ENCODE measurements around the gene USP30. TPM values are rescaled to one million over a fixed set of nuclear protein-coding genes. Genes with fewer than 3 reads are reported as not detected.

Gene USP30
- total RNA-seq, 2 donors from 2014 or later, result 18.0 to 30.1 TPM

GRCh38 chr12:109113661-109114321 is 61.4 kb downstream of the USP30 start:
- 49% methylated on average over 5 of the region's 5 CpGs for WGBS
- intact Hi-C loops (cut with DNase I), result loop anchor here (2.0 to 10.0 kb wide), 2 partner anchors 41 to 271 kb away; no protein-coding TSS in a partner anchor

GRCh38 chr12:109114644-109115043 is 62.3 kb downstream of the USP30 start:
- no peak overlapping the region for H3K4me3 ChIP-seq
- 41% methylated on average over 2 of the region's 2 CpGs for WGBS
- TF ChIP-seq POLR2AphosphoS5 (IDR thresholded peaks at IDR 0.05), result no peak
- no peak for TF ChIP-seq CTCF (IDR thresholded peaks at IDR 0.05)
- no peak for TF ChIP-seq POLR2A (IDR thresholded peaks at IDR 0.05)
- H3K36me3 ChIP-seq, result no peaks in the 10 kb centered on the region
- no peaks in the 10 kb centered on the region for H3K9me3 ChIP-seq
- peaks cover 16% of the 10 kb centered on the region for H3K4me1 ChIP-seq (replicated peaks)
- peak overlapping the region; percentile 56 to 59 for H3K27ac ChIP-seq
- no peaks in the 10 kb centered on the region for H3K27me3 ChIP-seq (replicated peaks; ENCODE audit: insufficient read depth)
- intact Hi-C loops (cut with DNase I), result loop anchor here (10.0 kb wide), 1 partner anchor 270 kb away; no protein-coding TSS in a partner anchor
- no peak for DNase-seq (ENCODE audit: low spot score)

More at GRCh38 chr12:109113661-109114321, 61.4 kb downstream of the USP30 start:
- Histone ChIP-seq H3K27ac (peak overlapping the region; percentile 23 to 52), H3K9me3 (no peaks in the 10 kb centered on the region), H3K36me3 (no peaks in the 10 kb centered on the region), H3K4me1 (replicated peaks) (peaks cover 16% of the 10 kb centered on the region), H3K27me3 (replicated peaks; ENCODE audit: insufficient read depth) (no peaks in the 10 kb centered on the region), H3K4me3 (no peak overlapping the region)
- TF ChIP-seq POLR2AphosphoS5 (IDR thresholded peaks at IDR 0.05), result peak; percentile 21
- no peak for TF ChIP-seq CTCF (IDR thresholded peaks at IDR 0.05)
- no peak for TF ChIP-seq POLR2A (IDR thresholded peaks at IDR 0.05)
- DNase-seq (ENCODE audit: low spot score), result no peak

DNA sequence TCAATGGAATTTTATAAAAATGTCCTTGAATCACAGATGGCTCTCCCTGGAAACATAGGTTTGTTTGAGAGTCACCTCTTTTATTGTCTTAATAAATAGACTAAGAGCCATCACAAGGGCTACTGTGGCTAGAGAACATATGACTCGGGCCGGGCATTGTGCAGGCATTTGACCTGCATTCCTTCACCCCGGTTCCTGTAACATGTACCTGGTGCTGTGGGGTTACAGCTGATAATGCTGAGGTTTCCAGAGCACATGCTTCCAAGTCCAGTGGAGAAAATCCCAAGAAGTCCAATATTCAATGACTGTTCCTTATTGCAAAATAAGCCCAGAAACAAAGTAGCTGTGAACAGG is 63.0 kb downstream of the USP30 start:
- H3K27me3 ChIP-seq (replicated peaks; ENCODE audit: insufficient read depth), result no peaks in the 10 kb centered on the region
- intact Hi-C loops (cut with DNase I), result loop anchor here (10.0 kb wide), 1 partner anchor 269 kb away; no protein-coding TSS in a partner anchor
- no peak for DNase-seq (ENCODE audit: low spot score)
- WGBS, result 73% methylated on average over 3 of the region's 3 CpGs
- TF ChIP-seq CTCF (IDR thresholded peaks at IDR 0.05) (no peak), POLR2AphosphoS5 (IDR thresholded peaks at IDR 0.05) (no peak), POLR2A (IDR thresholded peaks at IDR 0.05) (no peak)
- H3K4me1 ChIP-seq (replicated peaks), result peaks cover 16% of the 10 kb centered on the region
- H3K27ac ChIP-seq, result peak overlapping the region; percentile 56 to 59
- no peaks in the 10 kb centered on the region for H3K9me3 ChIP-seq
- no peaks in the 10 kb centered on the region for H3K36me3 ChIP-seq
- H3K4me3 ChIP-seq, result no peak overlapping the region

GRCh38 chr12:109115758-109116610 is 63.6 kb downstream of the USP30 start, which contains the start of gene ACACB:
Gene ACACB (plus strand): TSS chr12:109116587. CDS start chr12:109139406, 22,819 bp downstream.
- no peak within 1 kb of the TSS for H3K4me3 ChIP-seq
- no peaks in the 10 kb centered on the region for H3K9me3 ChIP-seq
- TF ChIP-seq CTCF (IDR thresholded peaks at IDR 0.05), result no peak
- TF ChIP-seq POLR2A (IDR thresholded peaks at IDR 0.05), result no peak
- no peak for TF ChIP-seq POLR2AphosphoS5 (IDR thresholded peaks at IDR 0.05)
- peak within 1 kb of the TSS; percentile 56 to 59 for H3K27ac ChIP-seq
- intact Hi-C loops (cut with DNase I), result loop anchor here (10.0 kb wide), 1 partner anchor 269 kb away; no protein-coding TSS in a partner anchor
- H3K36me3 ChIP-seq, result no peaks in the 10 kb centered on the region
- peaks cover 16% of the 10 kb centered on the region for H3K4me1 ChIP-seq (replicated peaks)
- no peaks in the 10 kb centered on the region for H3K27me3 ChIP-seq (replicated peaks; ENCODE audit: insufficient read depth)
- 34% methylated on average over 14 of the region's 14 CpGs for WGBS
- DNase-seq (ENCODE audit: low spot score), result peak; percentile 10

Measured in prostate gland (tissue), 2 donors.